Neutrophil (primary cell): Measurements from ENCODE around the gene SPHK2.

Experiments used
- H3K27ac ChIP-seq: fragments of 200-600 bp; sonication (generic); 2 replicates; pipeline ENCODE4 v1.5.1; 2016; ENCODE audit warnings: mild to moderate bottlenecking, moderate library complexity
- H3K27me3 ChIP-seq: fragments of 200-600 bp; sonication (generic); 2 replicates; pipeline ENCODE4 v1.6.0; 2016; ENCODE audit warnings: mild to moderate bottlenecking
- H3K36me3 ChIP-seq: fragments of 200-600 bp; sonication (generic); 2 replicates; pipeline ENCODE4 v1.5.1; 2017
- H3K4me1 ChIP-seq, 2 experiments: fragments of 200-600 bp in 1 of 2; sonication (generic) in 1 of 2; 1 replicate in 1 of 2; 2 replicates in 1 of 2; pipeline versions ENCODE4 v1.5.1 to v1.6.1; 2013 to 2016; ENCODE audit warnings: low read depth in 1 of 2, low read length in 1 of 2, mild to moderate bottlenecking in 1 of 2, moderate library complexity in 1 of 2; ENCODE audit not compliant: control insufficient read depth in 1 of 2, insufficient read depth in 1 of 2
- H3K4me3 ChIP-seq, 2 experiments: fragments of 200-600 bp in 1 of 2; sonication (generic) in 1 of 2; 1 replicate in 1 of 2; 2 replicates in 1 of 2; pipeline ENCODE4 v1.5.1; 2013 to 2016; ENCODE audit warnings: low read depth in 1 of 2, low read length in 1 of 2, mild to moderate bottlenecking in 1 of 2, moderate library complexity in 1 of 2
- H3K9me3 ChIP-seq: fragments of 200-600 bp; sonication (generic); 2 replicates; pipeline ENCODE4 v1.5.1; 2016
- TF ChIP-seq, protein P1 (sequence below): fragments of 200-600 bp; sonication (generic); IDR thresholded peaks from 2 replicates; pipeline ENCODE4 v1.5.1; 2016; ENCODE audit warnings: antibody characterized with exemption

Gene SPHK2

DNA sequence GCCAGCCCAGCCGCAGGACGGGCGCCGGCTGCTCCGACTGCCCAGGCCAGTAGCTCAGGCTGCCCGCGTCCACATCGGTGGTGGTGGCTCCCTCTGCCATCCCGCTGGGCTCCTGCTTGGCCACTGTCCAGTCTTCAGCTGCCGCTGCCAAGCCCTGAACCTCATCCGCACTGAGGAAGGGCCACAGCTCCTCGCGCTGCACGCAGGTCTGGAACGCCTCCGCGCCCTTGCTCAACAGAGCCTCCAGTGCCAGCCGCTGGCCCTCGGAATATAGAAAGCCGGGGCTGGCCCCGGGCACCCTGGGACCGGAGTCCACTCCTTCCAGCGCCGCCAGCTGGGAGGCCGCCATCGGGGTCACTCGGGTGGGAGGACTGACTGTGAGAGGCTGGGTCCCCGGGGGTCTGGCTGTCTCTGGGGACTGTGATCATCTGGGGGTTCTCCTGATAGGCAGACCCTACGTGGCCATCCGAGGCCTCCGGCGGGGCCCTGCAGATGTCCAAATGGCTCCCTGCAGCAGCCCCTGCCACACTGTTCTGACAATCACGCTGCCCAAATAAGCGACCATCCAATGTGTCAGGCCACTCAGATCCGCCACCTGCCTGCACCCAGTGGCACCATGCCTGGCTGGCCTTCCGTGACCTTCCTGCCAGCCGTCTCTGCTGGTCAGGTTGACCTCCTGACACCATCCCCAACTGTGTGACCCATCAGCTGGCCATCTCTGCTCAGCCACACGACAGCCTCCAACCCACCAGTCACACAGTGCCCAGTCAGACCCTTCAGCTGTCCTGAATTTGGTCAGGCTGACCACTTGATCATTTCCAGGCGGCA is 6.1 kb upstream of the SPHK2 start:
- Histone ChIP-seq H3K4me1 (peaks cover 5 to 9% of the 10 kb centered on the region in 2 experiments), H3K4me3 (no peak overlapping the region), H3K36me3 (peaks cover 32% of the 10 kb centered on the region), H3K27me3 (no peaks in the 10 kb centered on the region), H3K27ac (no peak overlapping the region), H3K9me3 (no peaks in the 10 kb centered on the region)
- TF ChIP-seq, protein P1, sequence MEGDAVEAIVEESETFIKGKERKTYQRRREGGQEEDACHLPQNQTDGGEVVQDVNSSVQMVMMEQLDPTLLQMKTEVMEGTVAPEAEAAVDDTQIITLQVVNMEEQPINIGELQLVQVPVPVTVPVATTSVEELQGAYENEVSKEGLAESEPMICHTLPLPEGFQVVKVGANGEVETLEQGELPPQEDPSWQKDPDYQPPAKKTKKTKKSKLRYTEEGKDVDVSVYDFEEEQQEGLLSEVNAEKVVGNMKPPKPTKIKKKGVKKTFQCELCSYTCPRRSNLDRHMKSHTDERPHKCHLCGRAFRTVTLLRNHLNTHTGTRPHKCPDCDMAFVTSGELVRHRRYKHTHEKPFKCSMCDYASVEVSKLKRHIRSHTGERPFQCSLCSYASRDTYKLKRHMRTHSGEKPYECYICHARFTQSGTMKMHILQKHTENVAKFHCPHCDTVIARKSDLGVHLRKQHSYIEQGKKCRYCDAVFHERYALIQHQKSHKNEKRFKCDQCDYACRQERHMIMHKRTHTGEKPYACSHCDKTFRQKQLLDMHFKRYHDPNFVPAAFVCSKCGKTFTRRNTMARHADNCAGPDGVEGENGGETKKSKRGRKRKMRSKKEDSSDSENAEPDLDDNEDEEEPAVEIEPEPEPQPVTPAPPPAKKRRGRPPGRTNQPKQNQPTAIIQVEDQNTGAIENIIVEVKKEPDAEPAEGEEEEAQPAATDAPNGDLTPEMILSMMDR: no peak

- no peak overlapping the region for H3K27ac ChIP-seq
- peaks cover 12 to 15% of the 10 kb centered on the region in 2 experiments for H3K4me1 ChIP-seq
- H3K4me3 ChIP-seq: no peak overlapping the region
These were observed 5.4 kb upstream of the SPHK2 start for GRCh38 chr19:48613852-48614435.

GRCh38 chr19:48614436-48615230 is 4.7 kb upstream of the SPHK2 start, which contains the start of gene FAM83E:
Gene FAM83E, minus strand, starts transcription at chr19:48615076. Its CDS starts 1,704 bp downstream, at chr19:48613372.
- H3K4me1 ChIP-seq: peaks cover 16 to 19% of the 10 kb centered on the region in 2 experiments
- peaks cover 32% of the 10 kb centered on the region for H3K36me3 ChIP-seq
- H3K4me3 ChIP-seq: no peak within 1 kb of the TSS
- no peak within 1 kb of the TSS for H3K27ac ChIP-seq
- TF ChIP-seq, protein P1: no peak
- no peaks in the 10 kb centered on the region for H3K27me3 ChIP-seq
- H3K9me3 ChIP-seq: no peaks in the 10 kb centered on the region

More at GRCh38 chr19:48613852-48614435, 5.4 kb upstream of the SPHK2 start:
- H3K36me3 ChIP-seq: peaks cover 32% of the 10 kb centered on the region
- H3K9me3 ChIP-seq: no peaks in the 10 kb centered on the region
- no peaks in the 10 kb centered on the region for H3K27me3 ChIP-seq
- TF ChIP-seq, protein P1: no peak

DNA sequence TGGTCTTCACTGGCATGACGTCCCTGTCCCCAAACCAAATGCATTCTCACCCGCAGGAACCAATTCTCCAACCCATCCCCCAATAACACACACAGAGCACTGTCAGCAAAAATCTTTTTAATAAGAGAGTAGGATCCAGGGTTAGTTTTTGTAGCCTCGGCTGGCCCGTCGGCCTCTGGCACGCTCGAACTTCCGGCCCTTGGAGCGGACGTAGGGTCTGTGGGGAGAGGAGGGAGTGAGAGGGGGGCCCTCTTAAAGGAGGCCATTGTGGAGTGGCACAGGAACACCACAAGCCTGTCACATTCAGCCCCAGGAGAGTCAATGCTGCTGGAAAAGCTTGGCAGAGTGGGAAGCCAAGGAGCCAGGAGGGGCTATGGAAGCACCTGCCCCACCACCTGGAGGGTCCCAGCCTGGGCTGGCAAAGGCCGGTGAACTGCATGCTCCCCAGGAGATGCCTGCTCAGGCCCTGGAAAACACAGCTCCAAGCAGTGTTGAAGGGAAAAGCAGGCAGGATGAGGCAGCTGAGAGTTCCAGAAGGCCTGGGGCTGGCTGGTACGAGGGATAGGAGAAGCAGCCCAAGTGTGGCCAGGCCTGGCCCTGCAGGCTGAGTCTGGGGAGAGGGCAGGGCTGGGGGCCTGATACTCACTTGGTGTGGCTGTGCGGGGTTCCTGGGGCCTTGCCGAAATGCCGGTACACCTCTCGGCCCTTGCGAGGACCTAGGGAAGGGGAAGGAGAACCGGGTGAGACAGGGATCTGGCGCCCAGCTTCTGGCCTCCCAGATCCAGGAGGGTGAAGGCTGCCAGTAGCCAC is 3.9 kb upstream of the SPHK2 start:
- peaks cover 32% of the 10 kb centered on the region for H3K36me3 ChIP-seq
- H3K4me1 ChIP-seq: peaks cover 23 to 26% of the 10 kb centered on the region in 2 experiments
- H3K9me3 ChIP-seq: no peaks in the 10 kb centered on the region
- H3K27ac ChIP-seq: no peak overlapping the region
- H3K27me3 ChIP-seq: no peaks in the 10 kb centered on the region
- H3K4me3 ChIP-seq: no peak overlapping the region
- TF ChIP-seq, protein P1: no peak

- Histone ChIP-seq H3K27ac (no peak overlapping the region), H3K36me3 (peaks cover 32% of the 10 kb centered on the region), H3K4me1 (peaks cover 23 to 26% of the 10 kb centered on the region in 2 experiments), H3K4me3 (no peak overlapping the region), H3K27me3 (no peaks in the 10 kb centered on the region), H3K9me3 (no peaks in the 10 kb centered on the region)
- TF ChIP-seq, protein P1: no peak
These were observed 3.3 kb upstream of the SPHK2 start for GRCh38 chr19:48616041-48616436.
